Activated T-helper 1 cell treated with anti-CD3 and anti-CD28 coated beads, Interleukin-2, amount 50 U/mL, for 16 hours (primary cell): ENCODE results near the gene TMEM132D.

Experiments used
- DNase-seq, 2 donors: peaks; one replicate each; pipeline ENCODE4 v3.0.0-alpha.2; 2020; ENCODE audit warnings: low read depth in 1 of 2, low spot score in 1 of 2

TMEM132D gene

DNA sequence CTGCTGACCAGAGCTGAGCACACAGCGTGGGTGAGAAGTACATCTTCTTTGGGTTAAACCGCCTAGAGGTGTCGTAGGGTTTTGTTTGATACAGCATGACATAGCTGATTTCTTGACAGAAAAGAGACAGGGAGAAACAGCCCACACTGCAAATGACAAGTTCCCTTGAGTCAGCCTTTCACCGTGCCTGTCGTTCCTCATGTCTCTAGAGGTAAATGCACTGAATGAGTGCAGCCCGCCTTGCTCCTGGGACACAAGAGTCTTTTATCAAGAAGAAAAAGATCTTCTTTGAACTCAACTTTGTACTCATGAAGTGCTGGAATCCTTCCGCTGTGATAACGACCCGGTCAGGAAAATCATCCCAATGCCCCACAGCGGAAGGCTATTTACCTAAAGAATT lies 77.6 kb downstream of the TMEM132D start:
- DNase-seq: no peak

DNA sequence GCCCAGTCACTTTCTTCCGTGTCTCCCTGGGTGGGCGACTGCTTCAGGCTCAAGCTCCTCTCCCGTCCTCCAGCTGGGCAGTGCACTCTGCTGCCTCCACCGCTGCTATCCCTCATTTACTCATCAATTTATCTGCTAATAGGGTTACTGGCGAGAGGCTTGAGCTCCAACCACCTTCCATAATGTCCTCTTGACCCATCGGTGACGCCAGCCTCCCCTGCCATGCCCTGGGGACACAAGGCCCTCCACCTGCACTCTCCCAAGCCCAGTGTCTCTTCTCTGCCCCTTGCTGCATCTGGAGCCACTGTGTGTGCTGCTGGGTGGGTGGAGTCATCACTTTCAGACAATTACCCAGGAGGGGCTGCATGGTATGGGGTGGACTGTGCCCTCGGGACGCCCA lies 78.5 kb downstream of the TMEM132D start:
- DNase-seq: no peak

DNA sequence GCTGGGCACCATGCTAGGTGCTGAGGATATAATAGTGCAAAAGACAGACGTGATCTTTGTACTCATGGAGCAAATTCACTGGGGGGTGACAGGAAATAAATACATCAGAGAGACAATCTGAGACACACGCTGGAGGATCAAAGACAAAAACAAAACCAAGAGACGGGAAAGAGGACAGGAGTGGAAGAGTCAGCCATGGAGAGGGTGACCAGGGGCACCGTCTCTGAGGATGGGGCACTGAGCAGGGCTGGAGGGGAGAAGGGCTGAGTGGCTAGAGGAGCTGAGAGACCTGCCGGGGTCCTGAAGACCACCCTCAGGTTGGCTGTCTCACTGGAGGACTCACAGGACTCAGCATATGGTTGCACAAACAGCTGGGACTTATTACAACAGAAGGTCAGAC lies 81.9 kb downstream of the TMEM132D start:
- no peak for DNase-seq

DNA sequence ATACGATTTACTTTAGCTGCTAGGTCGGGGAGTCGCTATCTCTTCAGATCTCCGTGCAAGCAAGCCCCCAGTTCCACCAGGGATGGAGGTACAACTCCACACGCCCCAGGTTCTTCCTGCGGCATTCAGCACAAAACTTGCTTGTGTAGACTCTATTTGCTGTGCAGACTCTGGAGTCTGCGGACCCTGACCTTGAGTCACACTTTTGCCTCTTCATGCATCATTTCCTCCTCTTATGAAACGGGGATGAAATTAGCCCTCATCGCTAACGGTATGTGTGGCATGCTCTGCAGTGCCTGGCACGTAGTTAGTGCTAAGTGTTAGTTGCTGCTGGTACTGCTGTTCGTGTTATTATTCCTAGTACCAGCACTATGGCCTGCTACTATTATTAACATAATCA lies 84.4 kb downstream of the TMEM132D start:
- no peak for DNase-seq

DNA sequence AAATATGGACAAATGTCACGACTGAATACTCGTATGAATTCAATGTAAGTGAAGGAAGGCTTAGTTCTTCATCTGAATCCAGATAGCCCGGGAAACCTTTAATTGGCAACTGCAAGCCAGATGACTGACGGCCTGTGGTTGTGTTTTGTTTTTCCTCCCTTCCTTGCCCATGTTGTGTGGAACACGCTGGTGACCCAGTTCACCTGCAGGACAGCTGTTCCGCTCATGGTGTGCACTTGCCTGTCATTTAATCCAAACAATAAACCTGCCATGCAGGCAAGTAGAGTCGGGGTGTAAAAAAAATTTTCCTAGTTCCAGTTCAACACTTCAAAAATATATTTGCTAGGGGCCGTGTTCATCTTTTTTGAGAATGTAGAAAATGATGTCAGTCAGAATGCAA lies 88.0 kb downstream of the TMEM132D start:
- DNase-seq: no peak

DNA sequence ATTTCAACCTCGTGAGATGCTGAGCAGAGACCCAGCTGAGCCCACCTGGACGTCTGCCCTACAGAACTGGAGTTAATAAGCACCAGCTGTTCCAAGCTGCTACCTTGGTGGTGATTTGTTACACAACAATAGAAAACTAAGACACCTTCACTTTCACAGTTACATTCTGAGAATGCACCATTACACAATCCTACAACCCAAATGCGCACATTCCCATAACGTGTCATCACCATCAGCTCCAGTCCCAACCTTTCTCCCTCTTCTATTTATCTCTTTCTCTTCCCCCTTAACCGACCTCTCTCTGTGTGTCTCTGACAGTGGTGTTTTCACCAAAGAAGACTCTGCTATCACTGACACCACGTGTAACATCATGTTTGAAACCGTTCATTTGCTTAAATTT lies 91.9 kb downstream of the TMEM132D start:
- DNase-seq: no peak

DNA sequence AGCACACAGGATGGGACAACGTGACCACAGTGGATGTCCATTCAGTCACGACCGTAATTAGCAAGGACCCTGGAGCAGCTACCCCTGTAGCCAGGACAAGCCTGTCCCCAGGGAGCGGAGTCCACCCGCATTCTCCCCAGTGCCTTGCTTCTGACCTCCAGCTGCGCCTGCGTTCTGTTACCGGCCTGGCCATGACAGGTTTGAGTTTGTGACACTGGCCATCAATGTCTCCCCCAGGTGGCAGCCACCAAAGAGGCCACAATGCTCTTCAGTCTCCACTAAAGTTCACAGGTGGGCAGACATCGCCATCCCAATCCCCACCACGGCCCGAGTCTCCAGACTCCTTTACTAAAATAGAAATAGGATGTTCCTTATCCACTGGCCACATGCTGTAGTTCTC lies 96.7 kb downstream of the TMEM132D start:
- no peak for DNase-seq

DNA sequence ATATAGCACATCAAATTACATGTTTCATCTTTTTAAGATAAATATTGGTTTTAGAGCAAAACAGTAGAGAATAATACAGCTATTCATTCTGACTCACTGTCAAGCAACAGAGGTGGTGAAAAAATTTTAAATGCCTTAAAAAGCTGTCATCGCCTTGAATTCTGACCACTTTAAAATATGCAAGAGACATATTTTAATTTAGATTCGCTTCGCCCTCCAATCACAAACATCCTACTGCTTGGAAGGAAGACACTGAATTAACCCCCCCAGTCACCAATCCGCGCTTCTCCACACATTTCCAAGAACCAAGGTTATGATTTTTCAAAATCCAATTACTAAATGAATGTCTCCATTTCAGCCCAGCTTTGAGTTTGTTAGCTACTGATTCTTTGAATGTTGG lies 112.4 kb downstream of the TMEM132D start:
- DNase-seq: no peak

DNA sequence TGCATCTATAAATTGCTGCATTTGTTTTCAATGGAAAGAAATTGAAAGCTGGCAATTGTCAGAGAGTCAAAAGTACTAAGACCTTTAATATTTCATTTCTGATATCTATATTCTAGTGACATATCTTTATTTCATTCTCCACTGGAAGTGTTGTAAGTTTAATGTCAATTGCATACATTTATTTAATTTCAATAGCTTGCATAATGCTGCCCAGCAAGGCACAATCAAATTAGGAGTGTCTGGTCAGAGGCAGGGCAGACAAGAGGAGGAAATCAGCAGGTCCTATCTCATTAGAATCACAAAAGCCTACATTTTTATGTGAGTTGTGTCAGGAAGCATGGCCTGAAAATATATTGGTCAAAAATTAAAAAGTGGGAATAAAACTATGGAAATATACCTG lies 112.9 kb downstream of the TMEM132D start:
- DNase-seq: no peak

DNA sequence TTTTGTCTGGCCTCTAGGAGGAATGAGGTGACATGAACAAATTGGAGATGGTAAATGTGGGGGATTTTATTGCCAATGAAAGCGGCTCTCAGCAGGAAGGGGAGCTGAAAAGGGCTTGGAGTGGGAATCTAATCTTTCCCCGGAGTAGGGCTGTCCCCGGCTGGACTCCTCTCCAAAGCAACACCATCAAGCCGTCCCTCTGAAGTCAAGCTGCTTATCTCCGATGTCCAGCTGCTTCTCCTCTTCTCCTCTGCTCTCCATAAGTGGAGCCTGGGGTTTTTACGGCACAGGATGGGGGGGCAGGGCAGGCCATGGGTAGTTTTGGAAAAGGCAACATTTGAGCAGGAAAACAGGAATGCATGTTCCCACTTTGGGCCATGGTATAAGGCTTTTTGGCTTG lies 113.5 kb downstream of the TMEM132D start:
- no peak for DNase-seq

DNA sequence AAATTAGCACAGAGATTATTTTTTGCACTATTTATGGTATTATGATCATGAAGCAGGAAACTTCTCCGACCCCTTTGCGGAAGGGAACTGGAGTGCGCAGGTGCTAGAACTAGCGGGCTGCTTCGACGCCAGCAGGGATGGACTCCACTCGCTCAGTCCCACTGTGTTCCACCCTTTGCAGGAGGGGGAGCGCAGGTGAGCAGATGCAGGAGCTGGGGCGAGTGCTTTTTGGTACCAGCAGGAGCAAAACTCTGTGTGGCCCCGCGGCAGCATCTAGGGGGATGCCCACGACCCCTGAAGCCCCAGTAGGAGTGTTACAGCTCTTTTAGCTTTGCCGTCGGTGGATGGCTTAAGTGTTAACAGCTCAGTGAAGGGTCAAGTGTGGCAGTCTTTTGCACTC lies 113.9 kb downstream of the TMEM132D start:
- no peak for DNase-seq

DNA sequence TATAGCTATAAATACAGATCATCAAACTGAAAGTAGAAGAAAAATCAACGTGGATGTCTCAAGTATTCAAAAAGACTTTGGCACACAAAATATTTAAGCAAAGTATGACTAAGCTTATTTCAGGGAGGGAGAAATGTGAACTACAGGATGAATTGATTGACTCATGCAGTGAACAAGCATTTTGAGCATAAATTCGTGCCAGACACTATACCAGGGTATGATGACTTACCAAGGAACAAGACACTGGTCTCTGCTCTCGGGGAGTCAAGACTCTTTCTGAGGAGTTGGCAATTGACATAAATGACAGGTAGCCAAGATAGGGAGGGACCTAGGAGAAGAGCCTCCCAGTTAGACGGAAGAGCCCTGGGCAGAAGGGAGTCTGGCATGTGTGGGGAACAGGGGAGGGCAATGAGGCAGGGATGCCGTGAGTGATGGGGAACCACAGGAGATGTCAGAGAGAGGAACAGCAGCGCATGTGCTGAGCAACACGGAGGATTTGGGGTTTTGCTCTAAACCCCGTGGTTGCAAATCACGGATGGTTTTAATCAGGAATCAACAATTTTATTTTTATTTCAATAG lies 115.2 kb downstream of the TMEM132D start:
- no peak for DNase-seq

DNA sequence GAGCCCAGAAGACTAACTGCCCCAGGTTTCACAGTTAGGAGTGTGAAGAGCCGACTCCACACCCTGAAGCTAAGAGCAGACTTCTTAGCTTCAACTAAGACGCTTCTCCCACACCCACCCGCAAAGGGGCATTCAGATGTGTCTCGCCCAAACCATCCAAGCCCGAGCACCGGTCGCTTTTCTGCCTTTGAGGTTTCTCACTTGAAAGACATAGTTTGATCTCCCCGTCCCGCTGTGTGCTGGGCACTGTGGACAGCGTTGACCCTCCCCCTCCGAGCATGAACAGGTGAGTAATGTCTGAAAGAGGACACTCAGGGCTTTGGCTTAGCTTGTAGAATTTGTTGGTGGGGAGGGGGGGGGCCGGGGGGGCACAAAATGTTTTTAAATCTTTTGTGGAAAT lies 123.8 kb downstream of the TMEM132D start:
- DNase-seq: no peak

DNA sequence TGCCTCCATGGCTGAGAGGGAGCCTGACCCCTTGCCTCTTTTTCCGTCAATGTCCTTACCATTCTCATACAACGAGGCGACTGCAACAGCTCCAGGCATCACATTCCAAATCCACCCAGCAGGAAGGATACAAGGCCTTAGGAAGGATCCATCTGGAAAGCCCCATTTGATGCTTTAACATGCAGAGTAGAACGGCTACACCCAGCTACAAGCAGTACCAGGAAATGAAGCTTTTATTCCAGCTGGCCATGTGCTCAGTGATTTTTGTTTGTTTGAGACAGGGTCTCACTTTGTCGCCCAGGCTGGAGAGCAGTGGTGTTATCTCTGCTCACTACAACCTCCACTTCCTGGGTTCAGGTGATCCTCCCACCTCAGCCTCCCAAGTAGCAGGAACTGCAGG lies 124.8 kb downstream of the TMEM132D start:
- DNase-seq: no peak

DNA sequence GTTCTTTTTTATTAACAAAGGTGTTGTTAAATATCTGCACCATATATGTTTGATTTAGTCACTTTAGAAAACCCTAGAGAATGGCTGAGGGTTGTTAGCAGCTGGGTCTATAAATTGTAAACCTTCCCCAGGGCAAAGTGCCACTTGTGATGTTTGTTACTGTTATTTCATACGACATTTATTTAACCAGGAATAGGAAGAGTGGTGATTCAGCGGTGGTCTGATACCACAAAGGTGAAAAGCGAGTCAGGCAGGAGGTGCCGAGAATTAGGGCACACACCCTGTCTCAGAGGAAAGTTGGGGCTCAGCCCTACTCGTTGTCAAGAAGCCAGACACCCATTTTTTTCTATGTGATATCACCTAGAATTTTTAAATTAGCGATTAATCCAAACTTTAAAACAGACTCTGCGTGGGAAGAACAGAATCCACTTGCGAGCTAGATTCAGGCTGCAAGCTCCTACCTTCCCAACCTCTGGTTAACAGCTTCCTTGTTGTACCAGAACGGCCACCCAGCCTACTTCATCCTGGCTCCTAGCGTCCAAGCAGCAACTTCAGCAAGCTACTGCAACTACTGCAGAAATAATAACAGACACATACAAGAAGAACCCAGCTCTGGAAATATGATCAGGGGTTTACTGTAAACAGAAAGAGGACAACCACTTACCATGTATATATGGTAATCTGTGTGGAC lies 126.7 kb downstream of the TMEM132D start:
- DNase-seq: no peak

DNA sequence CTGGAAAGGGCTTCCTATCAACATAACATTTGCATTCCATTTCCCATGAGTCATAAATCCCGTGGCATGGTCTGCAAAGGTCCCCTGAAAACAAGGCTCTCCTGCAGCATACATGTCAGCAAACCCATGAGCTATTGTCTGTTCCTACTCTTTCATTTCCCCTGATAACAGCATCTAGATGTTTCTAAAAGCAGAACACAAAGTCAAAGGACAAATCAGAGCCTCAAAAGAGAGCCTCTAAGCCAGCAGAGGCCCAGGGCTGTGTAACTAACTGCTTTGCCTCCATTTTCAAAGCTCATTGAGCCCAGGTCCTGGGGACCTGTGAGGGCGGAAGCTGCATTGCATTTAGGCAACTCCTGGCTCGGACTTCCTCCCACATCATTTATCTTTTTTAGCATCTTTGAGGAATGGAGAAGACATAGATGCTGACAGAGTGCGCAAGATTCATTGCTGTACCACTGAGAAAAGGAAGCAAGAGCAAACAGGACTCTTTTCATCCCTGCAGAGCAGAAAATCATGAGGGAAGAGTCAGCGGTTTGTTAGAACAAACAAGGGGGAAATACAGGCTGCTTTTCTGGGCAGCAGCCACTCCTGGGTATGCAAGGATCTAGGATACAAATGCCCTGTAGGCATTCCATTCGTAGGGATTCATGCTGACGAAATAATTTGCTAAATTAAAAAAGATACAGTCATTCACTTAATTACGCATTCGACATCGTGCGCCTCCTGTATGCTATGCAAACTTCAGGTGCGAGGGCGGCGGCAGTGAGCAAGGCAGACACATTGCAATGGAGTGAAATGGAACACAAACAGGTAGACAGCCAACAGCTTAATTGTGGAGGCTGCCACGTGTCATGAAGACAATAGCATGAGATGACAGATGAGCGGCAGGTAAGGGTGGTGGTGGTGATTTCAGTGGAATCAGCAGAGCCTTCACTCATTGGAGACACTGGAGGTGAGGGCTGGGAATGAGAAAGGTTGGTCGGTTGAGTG lies 131.0 kb downstream of the TMEM132D start:
- DNase-seq: no peak

DNA sequence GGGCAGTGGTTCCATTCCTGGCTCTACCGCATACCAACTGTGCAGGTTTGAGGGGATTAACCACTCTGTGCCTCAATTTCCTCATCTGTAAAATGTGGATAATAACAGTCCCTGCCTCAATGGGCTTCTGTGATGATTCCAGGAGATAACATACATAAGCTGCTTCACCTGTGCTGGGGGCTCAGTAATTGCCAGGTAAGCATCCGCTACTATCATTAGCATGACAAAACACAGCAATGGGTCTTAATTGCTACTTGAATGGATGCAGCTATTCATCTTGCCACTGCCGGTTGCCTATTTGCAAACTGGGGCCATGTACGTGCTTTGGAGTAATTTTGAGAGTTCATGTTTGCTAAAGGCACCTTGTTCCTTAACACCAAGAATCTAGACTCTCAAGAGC lies 132.6 kb downstream of the TMEM132D start:
- no peak for DNase-seq

DNA sequence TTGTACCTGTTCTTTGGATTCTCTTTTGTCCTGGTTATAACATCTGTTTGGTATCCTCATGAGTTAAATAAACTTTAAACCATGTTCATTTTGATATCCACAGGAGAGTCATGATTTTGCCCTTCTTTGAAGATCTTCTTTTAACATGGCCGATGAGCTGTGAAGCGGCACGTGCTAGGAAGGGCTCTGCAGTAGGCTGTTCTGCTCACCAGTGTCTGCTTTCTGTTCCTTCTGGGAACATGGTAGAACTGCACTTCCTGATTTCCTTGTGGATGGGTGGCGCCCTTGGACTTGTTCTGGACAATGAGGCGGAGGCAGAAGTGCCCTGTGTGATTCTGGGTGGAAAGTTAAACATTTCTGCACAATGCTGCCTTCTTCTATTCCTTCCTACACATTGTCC lies 138.1 kb downstream of the TMEM132D start:
- DNase-seq: no peak

DNA sequence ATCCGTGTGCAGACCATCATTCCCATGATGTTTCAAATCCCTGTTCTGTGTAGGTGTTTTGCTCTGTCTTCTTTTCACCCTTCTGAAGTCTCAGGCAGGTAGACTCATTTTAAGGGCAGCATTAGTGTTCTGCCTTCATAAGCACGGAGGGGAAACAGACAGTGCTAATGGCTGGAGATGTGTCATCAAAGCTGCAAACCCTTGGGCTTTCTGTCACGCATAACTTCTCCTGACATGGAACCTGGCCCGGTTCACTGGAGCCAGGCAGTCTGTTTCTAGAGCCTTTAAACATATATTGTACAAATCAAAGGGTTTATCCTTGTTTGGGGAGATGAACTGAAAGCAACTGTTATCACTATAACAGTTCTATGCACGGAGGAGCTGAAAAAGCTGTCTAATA lies 141.4 kb downstream of the TMEM132D start:
- DNase-seq: no peak

DNA sequence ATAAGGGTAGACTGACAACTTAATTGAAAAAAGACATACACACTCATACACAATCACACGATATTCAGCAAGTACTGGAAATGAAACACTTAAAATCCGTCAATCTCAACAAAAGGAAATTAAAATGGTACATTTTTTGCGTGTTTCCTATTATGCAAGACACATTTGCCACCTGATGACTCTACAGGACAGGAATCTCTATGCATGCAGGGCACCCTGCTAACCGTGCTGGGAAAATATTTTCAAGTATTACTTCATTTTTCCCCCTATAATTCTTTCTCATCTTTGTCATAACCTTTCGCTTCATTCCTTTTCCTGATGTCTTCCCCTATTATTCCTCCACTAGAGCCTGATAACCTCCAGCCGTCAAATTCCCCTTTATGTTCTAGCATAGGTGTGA lies 150.2 kb downstream of the TMEM132D start:
- DNase-seq: no peak

DNA sequence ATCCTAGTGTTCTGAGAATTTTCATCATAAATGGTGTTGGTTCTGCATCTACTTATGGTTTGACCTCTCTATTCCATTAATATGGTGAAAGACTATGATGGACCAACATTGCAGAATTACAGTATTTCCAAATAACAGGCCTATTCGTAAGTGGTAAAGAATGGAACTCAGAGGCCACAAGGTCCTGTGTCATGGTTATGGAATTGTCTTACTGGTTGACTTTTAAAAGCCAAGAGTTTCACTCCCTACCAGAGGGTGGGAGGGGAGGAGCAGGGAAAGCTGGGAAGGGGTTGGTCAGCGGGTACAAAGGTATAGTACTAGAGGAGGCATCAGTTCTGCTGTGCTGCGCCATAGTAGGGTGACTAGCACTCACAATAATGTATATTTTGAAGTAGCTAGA lies 153.4 kb downstream of the TMEM132D start:
- no peak for DNase-seq

DNA sequence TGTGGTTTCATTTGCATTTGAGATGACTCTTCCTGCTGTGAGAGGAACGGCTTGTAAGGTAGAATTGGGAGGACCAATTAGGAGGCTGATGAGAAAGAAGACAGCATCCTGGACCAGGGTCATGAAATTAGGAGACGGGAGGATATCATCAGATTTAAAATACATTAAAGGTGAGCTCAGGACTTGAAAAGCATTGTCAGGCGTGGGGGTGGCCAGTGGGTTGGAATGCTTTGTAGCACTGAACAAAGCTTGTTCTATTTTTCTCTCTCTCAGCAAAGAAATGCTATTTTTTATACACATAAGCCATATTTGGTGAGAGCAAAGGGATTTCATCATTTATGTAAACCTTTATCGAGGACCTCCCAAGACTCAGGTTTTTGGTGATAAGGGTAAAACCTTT lies 157.5 kb downstream of the TMEM132D start:
- no peak for DNase-seq
